ENCODE measurements around the gene RNF212B.

The RNF212B gene

DNA sequence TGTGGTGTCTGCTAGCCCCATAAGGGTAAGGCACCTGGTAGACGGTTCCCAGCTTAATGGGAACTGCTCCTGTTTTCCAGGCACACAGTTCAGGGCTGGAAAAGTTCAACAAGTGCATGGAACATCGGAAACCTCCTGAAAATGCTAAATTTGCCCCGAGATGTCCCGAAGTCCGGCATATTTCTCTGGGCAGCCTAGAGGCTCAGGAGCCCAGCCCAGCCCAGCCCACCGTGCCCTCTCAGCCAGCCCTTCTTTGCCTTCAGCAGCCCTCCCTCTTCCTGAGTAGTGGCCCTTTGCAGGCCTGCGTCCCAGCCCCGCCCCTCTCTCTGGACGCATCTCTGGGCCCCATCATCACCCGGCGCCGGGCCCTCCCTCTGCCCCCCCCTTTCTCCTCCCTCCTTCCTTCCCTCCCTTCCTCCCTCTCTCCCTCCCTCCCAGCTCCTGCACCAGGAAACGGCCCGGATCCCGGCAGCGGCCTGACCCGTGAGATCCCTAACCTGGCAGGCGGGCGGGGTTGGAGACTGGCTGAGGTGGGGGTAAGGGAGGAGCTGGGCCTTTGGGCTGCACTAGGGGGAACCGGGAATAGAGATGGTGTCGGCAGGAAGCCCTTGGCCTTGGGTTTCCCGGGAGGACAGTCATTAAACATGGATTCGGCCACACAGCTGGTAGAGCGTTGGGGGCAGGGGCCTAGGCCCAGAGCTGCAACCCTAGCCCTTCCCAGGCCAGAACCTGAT is 68.8 kb downstream of the RNF212B start, which contains the start of gene BCL2L2 (continued):
- TF ChIP-seq ZSCAN16 (tag by site-specific recombination; IDR thresholded peaks at IDR 0.05) (no peak), GLIS1 (tag by site-specific recombination; IDR thresholded peaks at IDR 0.05) (peak; percentile 51), ZNF670 (tag by site-specific recombination; IDR thresholded peaks at IDR 0.05; ENCODE audit: low read depth) (no peak), ZNF19 (tag by site-specific recombination; IDR thresholded peaks at IDR 0.05; ENCODE audit: low read depth) (no peak), SALL2 (tag by site-specific recombination; IDR thresholded peaks at IDR 0.05; ENCODE audit: borderline replicate concordance) (no peak), ZNF423 (tag by site-specific recombination; IDR thresholded peaks at IDR 0.05) (no peak), ZNF623 (tag by site-specific recombination; IDR thresholded peaks at IDR 0.05) (no peak), ZNF654 (tag by site-specific recombination; IDR thresholded peaks at IDR 0.05; ENCODE audit: low read depth) (no peak), ZBTB7A (tag by site-specific recombination; IDR thresholded peaks at IDR 0.05; ENCODE audit: low read depth) (no peak; the same call in 1 of the 2 replicates), ZNF37A (tag by site-specific recombination; IDR thresholded peaks at IDR 0.05) (no peak), ZNF571 (tag by site-specific recombination; IDR thresholded peaks at IDR 0.05) (no peak), ZNF560 (tag by site-specific recombination; IDR thresholded peaks at IDR 0.05; ENCODE audit: borderline replicate concordance) (no peak), ZNF558 (tag by site-specific recombination; IDR thresholded peaks at IDR 0.05) (no peak), ZNF600 (tag by site-specific recombination; IDR thresholded peaks at IDR 0.05) (peak; percentile 95)
- TF ChIP-seq, protein P1, sequence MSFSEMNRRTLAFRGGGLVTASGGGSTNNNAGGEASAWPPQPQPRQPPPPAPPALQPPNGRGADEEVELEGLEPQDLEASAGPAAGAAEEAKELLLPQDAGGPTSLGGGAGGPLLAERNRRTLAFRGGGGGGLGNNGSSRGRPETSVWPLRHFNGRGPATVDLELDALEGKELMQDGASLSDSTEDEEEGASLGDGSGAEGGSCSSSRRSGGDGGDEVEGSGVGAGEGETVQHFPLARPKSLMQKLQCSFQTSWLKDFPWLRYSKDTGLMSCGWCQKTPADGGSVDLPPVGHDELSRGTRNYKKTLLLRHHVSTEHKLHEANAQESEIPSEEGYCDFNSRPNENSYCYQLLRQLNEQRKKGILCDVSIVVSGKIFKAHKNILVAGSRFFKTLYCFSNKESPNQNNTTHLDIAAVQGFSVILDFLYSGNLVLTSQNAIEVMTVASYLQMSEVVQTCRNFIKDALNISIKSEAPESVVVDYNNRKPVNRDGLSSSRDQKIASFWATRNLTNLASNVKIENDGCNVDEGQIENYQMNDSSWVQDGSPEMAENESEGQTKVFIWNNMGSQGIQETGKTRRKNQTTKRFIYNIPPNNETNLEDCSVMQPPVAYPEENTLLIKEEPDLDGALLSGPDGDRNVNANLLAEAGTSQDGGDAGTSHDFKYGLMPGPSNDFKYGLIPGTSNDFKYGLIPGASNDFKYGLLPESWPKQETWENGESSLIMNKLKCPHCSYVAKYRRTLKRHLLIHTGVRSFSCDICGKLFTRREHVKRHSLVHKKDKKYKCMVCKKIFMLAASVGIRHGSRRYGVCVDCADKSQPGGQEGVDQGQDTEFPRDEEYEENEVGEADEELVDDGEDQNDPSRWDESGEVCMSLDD (tag by site-specific recombination; IDR thresholded peaks at IDR 0.05) = peak; percentile 76
- TF ChIP-seq, protein P2, sequence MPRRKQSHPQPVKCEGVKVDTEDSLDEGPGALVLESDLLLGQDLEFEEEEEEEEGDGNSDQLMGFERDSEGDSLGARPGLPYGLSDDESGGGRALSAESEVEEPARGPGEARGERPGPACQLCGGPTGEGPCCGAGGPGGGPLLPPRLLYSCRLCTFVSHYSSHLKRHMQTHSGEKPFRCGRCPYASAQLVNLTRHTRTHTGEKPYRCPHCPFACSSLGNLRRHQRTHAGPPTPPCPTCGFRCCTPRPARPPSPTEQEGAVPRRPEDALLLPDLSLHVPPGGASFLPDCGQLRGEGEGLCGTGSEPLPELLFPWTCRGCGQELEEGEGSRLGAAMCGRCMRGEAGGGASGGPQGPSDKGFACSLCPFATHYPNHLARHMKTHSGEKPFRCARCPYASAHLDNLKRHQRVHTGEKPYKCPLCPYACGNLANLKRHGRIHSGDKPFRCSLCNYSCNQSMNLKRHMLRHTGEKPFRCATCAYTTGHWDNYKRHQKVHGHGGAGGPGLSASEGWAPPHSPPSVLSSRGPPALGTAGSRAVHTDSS (tag by site-specific recombination; IDR thresholded peaks at IDR 0.05) = no peak
- TF ChIP-seq, protein P3, sequence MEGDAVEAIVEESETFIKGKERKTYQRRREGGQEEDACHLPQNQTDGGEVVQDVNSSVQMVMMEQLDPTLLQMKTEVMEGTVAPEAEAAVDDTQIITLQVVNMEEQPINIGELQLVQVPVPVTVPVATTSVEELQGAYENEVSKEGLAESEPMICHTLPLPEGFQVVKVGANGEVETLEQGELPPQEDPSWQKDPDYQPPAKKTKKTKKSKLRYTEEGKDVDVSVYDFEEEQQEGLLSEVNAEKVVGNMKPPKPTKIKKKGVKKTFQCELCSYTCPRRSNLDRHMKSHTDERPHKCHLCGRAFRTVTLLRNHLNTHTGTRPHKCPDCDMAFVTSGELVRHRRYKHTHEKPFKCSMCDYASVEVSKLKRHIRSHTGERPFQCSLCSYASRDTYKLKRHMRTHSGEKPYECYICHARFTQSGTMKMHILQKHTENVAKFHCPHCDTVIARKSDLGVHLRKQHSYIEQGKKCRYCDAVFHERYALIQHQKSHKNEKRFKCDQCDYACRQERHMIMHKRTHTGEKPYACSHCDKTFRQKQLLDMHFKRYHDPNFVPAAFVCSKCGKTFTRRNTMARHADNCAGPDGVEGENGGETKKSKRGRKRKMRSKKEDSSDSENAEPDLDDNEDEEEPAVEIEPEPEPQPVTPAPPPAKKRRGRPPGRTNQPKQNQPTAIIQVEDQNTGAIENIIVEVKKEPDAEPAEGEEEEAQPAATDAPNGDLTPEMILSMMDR (tag by site-specific recombination; IDR thresholded peaks at IDR 0.05) = no peak
- TF ChIP-seq, protein P4, sequence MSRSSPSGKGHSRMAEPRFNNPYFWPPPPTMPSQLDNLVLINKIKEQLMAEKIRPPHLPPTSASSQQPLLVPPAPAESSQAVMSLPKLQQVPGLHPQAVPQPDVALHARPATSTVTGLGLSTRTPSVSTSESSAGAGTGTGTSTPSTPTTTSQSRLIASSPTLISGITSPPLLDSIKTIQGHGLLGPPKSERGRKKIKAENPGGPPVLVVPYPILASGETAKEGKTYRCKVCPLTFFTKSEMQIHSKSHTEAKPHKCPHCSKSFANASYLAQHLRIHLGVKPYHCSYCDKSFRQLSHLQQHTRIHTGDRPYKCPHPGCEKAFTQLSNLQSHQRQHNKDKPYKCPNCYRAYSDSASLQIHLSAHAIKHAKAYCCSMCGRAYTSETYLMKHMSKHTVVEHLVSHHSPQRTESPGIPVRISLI (tag by site-specific recombination; IDR thresholded peaks at IDR 0.05) = no peak
- TF ChIP-seq, protein P5, sequence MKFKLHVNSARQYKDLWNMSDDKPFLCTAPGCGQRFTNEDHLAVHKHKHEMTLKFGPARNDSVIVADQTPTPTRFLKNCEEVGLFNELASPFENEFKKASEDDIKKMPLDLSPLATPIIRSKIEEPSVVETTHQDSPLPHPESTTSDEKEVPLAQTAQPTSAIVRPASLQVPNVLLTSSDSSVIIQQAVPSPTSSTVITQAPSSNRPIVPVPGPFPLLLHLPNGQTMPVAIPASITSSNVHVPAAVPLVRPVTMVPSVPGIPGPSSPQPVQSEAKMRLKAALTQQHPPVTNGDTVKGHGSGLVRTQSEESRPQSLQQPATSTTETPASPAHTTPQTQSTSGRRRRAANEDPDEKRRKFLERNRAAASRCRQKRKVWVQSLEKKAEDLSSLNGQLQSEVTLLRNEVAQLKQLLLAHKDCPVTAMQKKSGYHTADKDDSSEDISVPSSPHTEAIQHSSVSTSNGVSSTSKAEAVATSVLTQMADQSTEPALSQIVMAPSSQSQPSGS (tag by site-specific recombination; IDR thresholded peaks at IDR 0.05; ENCODE audit: low read depth) = no peak
- TF ChIP-seq, protein P6, sequence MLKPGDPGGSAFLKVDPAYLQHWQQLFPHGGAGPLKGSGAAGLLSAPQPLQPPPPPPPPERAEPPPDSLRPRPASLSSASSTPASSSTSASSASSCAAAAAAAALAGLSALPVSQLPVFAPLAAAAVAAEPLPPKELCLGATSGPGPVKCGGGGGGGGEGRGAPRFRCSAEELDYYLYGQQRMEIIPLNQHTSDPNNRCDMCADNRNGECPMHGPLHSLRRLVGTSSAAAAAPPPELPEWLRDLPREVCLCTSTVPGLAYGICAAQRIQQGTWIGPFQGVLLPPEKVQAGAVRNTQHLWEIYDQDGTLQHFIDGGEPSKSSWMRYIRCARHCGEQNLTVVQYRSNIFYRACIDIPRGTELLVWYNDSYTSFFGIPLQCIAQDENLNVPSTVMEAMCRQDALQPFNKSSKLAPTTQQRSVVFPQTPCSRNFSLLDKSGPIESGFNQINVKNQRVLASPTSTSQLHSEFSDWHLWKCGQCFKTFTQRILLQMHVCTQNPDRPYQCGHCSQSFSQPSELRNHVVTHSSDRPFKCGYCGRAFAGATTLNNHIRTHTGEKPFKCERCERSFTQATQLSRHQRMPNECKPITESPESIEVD (tag by site-specific recombination; IDR thresholded peaks at IDR 0.05) = no peak
- TF ChIP-seq, protein P7, sequence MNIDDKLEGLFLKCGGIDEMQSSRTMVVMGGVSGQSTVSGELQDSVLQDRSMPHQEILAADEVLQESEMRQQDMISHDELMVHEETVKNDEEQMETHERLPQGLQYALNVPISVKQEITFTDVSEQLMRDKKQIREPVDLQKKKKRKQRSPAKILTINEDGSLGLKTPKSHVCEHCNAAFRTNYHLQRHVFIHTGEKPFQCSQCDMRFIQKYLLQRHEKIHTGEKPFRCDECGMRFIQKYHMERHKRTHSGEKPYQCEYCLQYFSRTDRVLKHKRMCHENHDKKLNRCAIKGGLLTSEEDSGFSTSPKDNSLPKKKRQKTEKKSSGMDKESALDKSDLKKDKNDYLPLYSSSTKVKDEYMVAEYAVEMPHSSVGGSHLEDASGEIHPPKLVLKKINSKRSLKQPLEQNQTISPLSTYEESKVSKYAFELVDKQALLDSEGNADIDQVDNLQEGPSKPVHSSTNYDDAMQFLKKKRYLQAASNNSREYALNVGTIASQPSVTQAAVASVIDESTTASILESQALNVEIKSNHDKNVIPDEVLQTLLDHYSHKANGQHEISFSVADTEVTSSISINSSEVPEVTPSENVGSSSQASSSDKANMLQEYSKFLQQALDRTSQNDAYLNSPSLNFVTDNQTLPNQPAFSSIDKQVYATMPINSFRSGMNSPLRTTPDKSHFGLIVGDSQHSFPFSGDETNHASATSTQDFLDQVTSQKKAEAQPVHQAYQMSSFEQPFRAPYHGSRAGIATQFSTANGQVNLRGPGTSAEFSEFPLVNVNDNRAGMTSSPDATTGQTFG (tag by site-specific recombination; IDR thresholded peaks at IDR 0.05; ENCODE audit: borderline replicate concordance) = no peak
- TF ChIP-seq, protein P8, sequence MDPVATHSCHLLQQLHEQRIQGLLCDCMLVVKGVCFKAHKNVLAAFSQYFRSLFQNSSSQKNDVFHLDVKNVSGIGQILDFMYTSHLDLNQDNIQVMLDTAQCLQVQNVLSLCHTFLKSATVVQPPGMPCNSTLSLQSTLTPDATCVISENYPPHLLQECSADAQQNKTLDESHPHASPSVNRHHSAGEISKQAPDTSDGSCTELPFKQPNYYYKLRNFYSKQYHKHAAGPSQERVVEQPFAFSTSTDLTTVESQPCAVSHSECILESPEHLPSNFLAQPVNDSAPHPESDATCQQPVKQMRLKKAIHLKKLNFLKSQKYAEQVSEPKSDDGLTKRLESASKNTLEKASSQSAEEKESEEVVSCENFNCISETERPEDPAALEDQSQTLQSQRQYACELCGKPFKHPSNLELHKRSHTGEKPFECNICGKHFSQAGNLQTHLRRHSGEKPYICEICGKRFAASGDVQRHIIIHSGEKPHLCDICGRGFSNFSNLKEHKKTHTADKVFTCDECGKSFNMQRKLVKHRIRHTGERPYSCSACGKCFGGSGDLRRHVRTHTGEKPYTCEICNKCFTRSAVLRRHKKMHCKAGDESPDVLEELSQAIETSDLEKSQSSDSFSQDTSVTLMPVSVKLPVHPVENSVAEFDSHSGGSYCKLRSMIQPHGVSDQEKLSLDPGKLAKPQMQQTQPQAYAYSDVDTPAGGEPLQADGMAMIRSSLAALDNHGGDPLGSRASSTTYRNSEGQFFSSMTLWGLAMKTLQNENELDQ (tag by site-specific recombination; IDR thresholded peaks at IDR 0.05; ENCODE audit: low read depth) = no peak

Measured in HEK293 (cell line).